IPS-20b (cell line): ENCODE results near the gene TRUB2.
"Not testable (repeated sequence)": the region's sequence is repeated elsewhere in the genome, so short reads cannot be mapped to it uniquely, and the experiment has no call there.

Experiments used
- H3K27ac ChIP-seq: one replicate; pipeline ENCODE4 v1.5.1; 2013; ENCODE audit warnings: low read length
- H3K27me3 ChIP-seq: 2 replicates; pipeline ENCODE4 v1.6.1; 2013; ENCODE audit warnings: mild to moderate bottlenecking, low read length, inconsistent platforms; ENCODE audit not compliant: insufficient read depth
- H3K36me3 ChIP-seq: 2 replicates; pipeline ENCODE4 v1.6.1; 2013; ENCODE audit warnings: low read depth, mild to moderate bottlenecking, inconsistent platforms, low read length, moderate library complexity; ENCODE audit not compliant: insufficient read depth
- H3K4me1 ChIP-seq: 2 replicates; pipeline ENCODE4 v1.6.1; 2013; ENCODE audit warnings: mild to moderate bottlenecking, control low read depth, inconsistent platforms, low read length, moderate library complexity; ENCODE audit not compliant: insufficient read depth
- H3K4me3 ChIP-seq: 2 replicates; pipeline ENCODE4 v1.5.1; 2013; ENCODE audit warnings: mild to moderate bottlenecking, low read length, inconsistent platforms
- H3K9ac ChIP-seq: 2 replicates; pipeline ENCODE4 v1.6.1; 2013; ENCODE audit warnings: low read depth, mild to moderate bottlenecking, inconsistent platforms, low read length, moderate library complexity
- H3K9me3 ChIP-seq: 2 replicates; pipeline ENCODE4 v1.6.1; 2013; ENCODE audit warnings: mild to moderate bottlenecking, low read depth, low read length, inconsistent platforms; ENCODE audit not compliant: insufficient read depth

Gene TRUB2

DNA sequence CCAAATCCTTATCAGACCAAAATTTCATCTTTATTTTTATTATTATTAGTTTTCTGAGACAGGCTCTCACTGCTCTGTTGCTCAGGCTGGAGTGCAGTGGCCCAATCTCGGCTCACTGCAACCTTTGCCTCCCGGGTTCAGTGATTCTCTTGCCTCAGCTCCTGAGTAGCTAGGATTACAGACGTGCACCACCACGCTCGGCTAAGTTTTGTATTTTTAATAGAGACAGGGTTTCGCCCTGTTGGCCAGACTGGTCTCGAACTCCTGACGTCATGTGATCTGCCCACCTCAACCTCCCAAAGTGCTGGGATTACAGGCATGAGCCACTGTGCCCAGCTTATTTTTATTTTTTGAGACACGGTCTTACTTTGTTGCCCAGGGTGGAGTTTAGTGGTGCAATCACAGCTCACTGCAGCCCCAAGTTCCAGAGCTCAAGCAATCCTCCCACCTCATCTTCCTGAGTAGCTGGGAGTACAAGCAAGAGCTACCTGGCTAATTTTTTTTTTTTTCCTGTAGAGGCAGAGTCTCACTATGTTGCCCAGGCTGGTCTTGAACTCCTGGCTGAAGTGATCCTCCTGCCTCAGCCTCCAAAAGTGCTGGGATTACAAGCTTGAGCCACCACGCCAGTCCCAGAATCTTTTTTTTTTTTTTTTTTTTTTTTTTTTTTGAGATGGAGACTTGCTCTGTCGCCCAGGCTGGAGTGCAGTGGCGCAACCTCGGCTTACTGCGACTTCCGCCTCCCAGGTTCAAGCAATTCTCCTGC is 16.8 kb upstream of the TRUB2 start:
- H3K4me1 ChIP-seq, H3K9ac ChIP-seq, H3K27me3 ChIP-seq, H3K4me3 ChIP-seq, H3K9me3 ChIP-seq, H3K36me3 ChIP-seq, H3K27ac ChIP-seq: not testable (repeated sequence)

- Histone ChIP-seq H3K9ac (no peak overlapping the region), H3K4me3 (no peak overlapping the region), H3K4me1 (no peaks in the 10 kb centered on the region), H3K27me3 (peaks cover 3% of the 10 kb centered on the region; the same call in 1 of the 2 replicates), H3K9me3 (no peaks in the 10 kb centered on the region), H3K27ac (no peak overlapping the region), H3K36me3 (peaks cover 7% of the 10 kb centered on the region; the same call in 1 of the 2 replicates)
These were observed 15.7 kb upstream of the TRUB2 start for GRCh38 chr9:128337936-128338335.

GRCh38 chr9:128335914-128336313 is 13.7 kb upstream of the TRUB2 start:
- no peak overlapping the region for H3K4me3 ChIP-seq
- H3K27me3 ChIP-seq: no peaks in the 10 kb centered on the region
- no peak overlapping the region for H3K9ac ChIP-seq
- H3K9me3 ChIP-seq: no peaks in the 10 kb centered on the region
- no peaks in the 10 kb centered on the region for H3K4me1 ChIP-seq
- no peak overlapping the region for H3K27ac ChIP-seq
- peaks cover 11% of the 10 kb centered on the region for H3K36me3 ChIP-seq

DNA sequence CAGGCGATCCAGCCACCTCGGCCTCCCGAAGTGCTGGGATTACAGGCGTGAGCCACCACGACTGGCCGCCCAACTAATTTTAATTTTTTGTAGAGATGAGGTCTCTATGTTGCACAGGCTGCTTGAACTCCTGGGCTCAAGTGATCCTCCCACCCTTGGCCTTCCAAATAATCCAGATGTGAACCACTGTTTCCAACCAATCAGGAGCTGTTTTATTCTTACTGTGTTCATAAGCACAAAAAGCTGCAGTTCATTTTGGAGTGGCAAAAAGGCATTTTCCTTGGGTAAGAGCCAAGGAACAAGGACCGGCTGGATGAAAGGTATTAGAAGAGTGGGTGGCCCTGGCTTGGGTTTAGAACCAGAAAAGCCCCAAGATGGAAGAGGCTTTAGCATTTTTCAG is 12.9 kb upstream of the TRUB2 start:
- Histone ChIP-seq H3K9ac (no peak overlapping the region), H3K9me3 (no peaks in the 10 kb centered on the region), H3K36me3 (peaks cover 11% of the 10 kb centered on the region), H3K27ac (no peak overlapping the region), H3K4me1 (no peaks in the 10 kb centered on the region), H3K27me3 (no peaks in the 10 kb centered on the region), H3K4me3 (no peak overlapping the region)

DNA sequence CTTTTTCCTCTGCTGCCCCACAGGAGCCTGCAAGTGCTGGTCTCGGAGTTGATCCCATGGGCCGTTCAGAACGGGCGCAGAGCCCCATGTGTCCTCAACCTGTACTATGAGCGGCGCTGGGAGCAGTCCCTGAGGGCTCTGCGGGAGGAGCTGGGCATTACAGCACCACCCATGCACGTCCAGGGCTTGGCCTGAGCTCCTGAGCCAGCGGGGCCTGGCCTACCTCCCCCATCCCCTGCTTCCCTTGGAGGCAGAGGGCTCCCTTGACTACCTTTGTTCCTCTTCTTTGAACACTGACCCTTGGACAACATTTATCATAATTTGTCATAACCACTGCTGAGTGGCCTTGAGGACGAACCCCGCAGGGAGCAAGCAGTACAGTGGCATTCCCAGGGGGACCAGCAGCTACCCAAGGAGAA is 11.2 kb upstream of the TRUB2 start:
- Histone ChIP-seq H3K4me3 (no peak overlapping the region), H3K27ac (no peak overlapping the region), H3K27me3 (no peaks in the 10 kb centered on the region), H3K36me3 (peaks cover 17% of the 10 kb centered on the region), H3K4me1 (no peaks in the 10 kb centered on the region), H3K9me3 (no peaks in the 10 kb centered on the region), H3K9ac (no peak overlapping the region)

DNA sequence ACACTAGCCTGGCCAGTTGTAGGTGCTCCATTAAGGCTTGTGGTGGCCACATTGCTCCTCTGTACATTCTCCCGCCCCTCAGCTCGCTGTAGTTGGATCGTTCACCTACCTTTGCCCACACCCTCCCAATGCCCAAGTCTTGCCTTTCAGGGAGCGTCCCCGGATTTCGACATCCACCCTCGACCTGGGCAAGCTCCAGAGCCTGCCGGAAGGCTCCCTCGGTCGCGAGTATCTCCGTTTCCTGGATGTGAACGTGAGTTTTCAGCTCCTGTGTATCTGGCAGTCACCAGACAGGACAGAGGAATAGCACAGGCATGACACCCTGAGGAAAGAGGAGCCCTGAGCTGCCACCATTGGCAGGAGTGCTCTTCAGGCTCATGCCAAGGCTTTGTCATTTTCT is 3.4 kb upstream of the TRUB2 start:
- Histone ChIP-seq H3K27me3 (no peaks in the 10 kb centered on the region), H3K36me3 (peaks cover 47% of the 10 kb centered on the region), H3K9ac (no peak overlapping the region), H3K27ac (no peak overlapping the region), H3K4me3 (no peak overlapping the region), H3K4me1 (peaks cover 4% of the 10 kb centered on the region), H3K9me3 (no peaks in the 10 kb centered on the region)

- Histone ChIP-seq H3K27me3 (no peaks in the 10 kb centered on the region), H3K9me3 (no peaks in the 10 kb centered on the region), H3K36me3 (peaks cover 47% of the 10 kb centered on the region), H3K4me3 (no peak overlapping the region), H3K27ac (no peak overlapping the region), H3K4me1 (peaks cover 4% of the 10 kb centered on the region), H3K9ac (no peak overlapping the region)
These were observed 2.2 kb upstream of the TRUB2 start for GRCh38 chr9:128324401-128324800.

DNA sequence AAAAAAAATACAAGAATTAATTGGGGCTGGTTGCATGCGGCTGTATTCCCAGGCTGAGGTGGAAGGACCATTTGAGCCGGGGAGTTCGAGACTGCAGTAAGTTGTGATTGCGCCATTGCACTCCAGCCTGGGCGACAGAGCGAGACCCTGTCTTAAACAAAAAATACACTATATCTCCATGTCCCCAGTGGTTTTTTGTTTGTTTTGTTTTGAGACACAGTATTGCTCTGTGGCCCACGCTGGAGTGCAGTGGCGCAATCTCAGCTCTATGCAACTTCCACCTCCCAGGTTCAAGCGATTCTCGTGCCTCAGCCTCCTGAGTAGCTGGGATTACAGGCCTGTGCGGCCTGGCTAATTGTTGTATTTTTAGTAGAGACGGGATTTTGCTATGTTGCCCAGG is 1.5 kb upstream of the TRUB2 start:
- Histone ChIP-seq H3K4me3 (peak overlapping the region; percentile 90), H3K9ac (peak overlapping the region; percentile 88; the same call in 1 of the 2 replicates), H3K36me3 (peaks cover 45% of the 10 kb centered on the region), H3K4me1 (peaks cover 4% of the 10 kb centered on the region), H3K9me3 (no peaks in the 10 kb centered on the region), H3K27ac (no peak overlapping the region), H3K27me3 (no peaks in the 10 kb centered on the region)

GRCh38 chr9:128323212-128323730 is 1.0 kb upstream of the TRUB2 start:
- H3K9ac ChIP-seq: peak overlapping the region; percentile 88; the same call in 1 of the 2 replicates
- peaks cover 4% of the 10 kb centered on the region for H3K4me1 ChIP-seq
- H3K27ac ChIP-seq: no peak overlapping the region
- H3K27me3 ChIP-seq: no peaks in the 10 kb centered on the region
- H3K4me3 ChIP-seq: peak overlapping the region; percentile 90
- H3K36me3 ChIP-seq: peaks cover 39% of the 10 kb centered on the region
- no peaks in the 10 kb centered on the region for H3K9me3 ChIP-seq

- Histone ChIP-seq H3K27ac (peak overlapping the region; percentile 95), H3K9me3 (no peaks in the 10 kb centered on the region), H3K27me3 (no peaks in the 10 kb centered on the region), H3K4me1 (peaks cover 4% of the 10 kb centered on the region), H3K4me3 (peak overlapping the region; percentile 90), H3K36me3 (peaks cover 37% of the 10 kb centered on the region), H3K9ac (peak overlapping the region; percentile 88)
These were observed 306 bp downstream of the TRUB2 start for GRCh38 chr9:128321879-128322403.

GRCh38 chr9:128321343-128321742 is 904 bp downstream of the TRUB2 start:
- peak overlapping the region; percentile 90 for H3K4me3 ChIP-seq
- H3K9ac ChIP-seq: peak overlapping the region; percentile 88; the same call in 1 of the 2 replicates
- H3K36me3 ChIP-seq: peaks cover 40% of the 10 kb centered on the region
- H3K9me3 ChIP-seq: no peaks in the 10 kb centered on the region
- no peaks in the 10 kb centered on the region for H3K27me3 ChIP-seq
- no peak overlapping the region for H3K27ac ChIP-seq
- H3K4me1 ChIP-seq: peaks cover 4% of the 10 kb centered on the region

DNA sequence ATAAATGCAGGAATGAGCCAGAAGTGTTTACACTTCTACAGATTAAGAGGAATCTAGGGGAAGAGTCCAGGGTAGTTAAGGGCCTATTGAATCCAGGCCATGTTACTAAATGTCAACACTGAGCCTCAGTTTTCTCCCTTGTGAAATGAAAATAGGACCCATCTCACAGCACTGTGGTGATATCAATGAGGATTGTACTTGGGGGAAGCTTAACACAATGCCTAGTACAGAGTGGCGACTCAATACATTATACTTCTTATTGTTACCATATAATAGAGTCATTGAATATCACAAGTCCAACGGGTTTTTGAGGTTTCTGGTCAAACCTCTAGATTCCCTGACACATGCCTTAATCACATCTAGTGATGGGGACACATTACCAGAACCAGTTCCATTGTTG is 4.6 kb downstream of the TRUB2 start:
- Histone ChIP-seq H3K9ac (no peak overlapping the region), H3K27me3 (no peaks in the 10 kb centered on the region), H3K4me3 (no peak overlapping the region), H3K27ac (no peak overlapping the region), H3K36me3 (peaks cover 44% of the 10 kb centered on the region), H3K9me3 (no peaks in the 10 kb centered on the region), H3K4me1 (peaks cover 4% of the 10 kb centered on the region; the same call in 1 of the 2 replicates)
